D341Med (cell line): ENCODE data around the gene JPH3.

Source experiments
- DNase-seq: peaks from one replicate; pipeline ENCODE4 v3.0.0; 2012; ENCODE audit warnings: low spot score

Gene JPH3

GRCh38 chr16:87681981-87682570, 79.8 kb downstream of the JPH3 start:
- no peak for DNase-seq

GRCh38 chr16:87682852-87683399, 80.6 kb downstream of the JPH3 start:
- DNase-seq = no peak

- DNase-seq = no peak
Observed at GRCh38 chr16:87684106-87684677, 81.9 kb downstream of the JPH3 start.

- DNase-seq = no peak
Observed at GRCh38 chr16:87684711-87685404, 82.5 kb downstream of the JPH3 start.

GRCh38 chr16:87685405-87685755, 83.1 kb downstream of the JPH3 start:
- DNase-seq = no peak

- DNase-seq = no peak
Observed at GRCh38 chr16:87685766-87686165, 83.5 kb downstream of the JPH3 start.

GRCh38 chr16:87686697-87687096, 84.4 kb downstream of the JPH3 start:
- DNase-seq = no peak

- no peak for DNase-seq
Observed at GRCh38 chr16:87687126-87687910, 85.0 kb downstream of the JPH3 start.

GRCh38 chr16:87687998-87688529, 85.8 kb downstream of the JPH3 start:
- DNase-seq = no peak

- no peak for DNase-seq
Observed at GRCh38 chr16:87688876-87689815, 86.8 kb downstream of the JPH3 start.

GRCh38 chr16:87689956-87690465, 87.7 kb downstream of the JPH3 start:
- no peak for DNase-seq

GRCh38 chr16:87690911-87691685, 88.8 kb downstream of the JPH3 start:
- no peak for DNase-seq

- DNase-seq = no peak
Observed at GRCh38 chr16:87691686-87692079, 89.4 kb downstream of the JPH3 start.

- no peak for DNase-seq
Observed at GRCh38 chr16:87692176-87692575, 89.9 kb downstream of the JPH3 start.

GRCh38 chr16:87692756-87693155, 90.4 kb downstream of the JPH3 start:
- no peak for DNase-seq

GRCh38 chr16:87693827-87694226, 91.5 kb downstream of the JPH3 start:
- DNase-seq = no peak

- DNase-seq = no peak
Observed at GRCh38 chr16:87694441-87695125, 92.3 kb downstream of the JPH3 start.

- no peak for DNase-seq
Observed at GRCh38 chr16:87695534-87695933, 93.2 kb downstream of the JPH3 start.

GRCh38 chr16:87696726-87697125, 94.4 kb downstream of the JPH3 start:
- no peak for DNase-seq

- no peak for DNase-seq
Observed at GRCh38 chr16:87697256-87697655, 94.9 kb downstream of the JPH3 start.
